SKM-1 treated with dmso at 0.1 percent for 144 hours (cell line): ENCODE data around the gene KCTD6.

Source experiments
- DNase-seq: peaks from one replicate; lab custom pipeline; 2025; ENCODE audit not compliant: unreplicated experiment; lab: John Stamatoyannopoulos, UW

The KCTD6 gene

DNA sequence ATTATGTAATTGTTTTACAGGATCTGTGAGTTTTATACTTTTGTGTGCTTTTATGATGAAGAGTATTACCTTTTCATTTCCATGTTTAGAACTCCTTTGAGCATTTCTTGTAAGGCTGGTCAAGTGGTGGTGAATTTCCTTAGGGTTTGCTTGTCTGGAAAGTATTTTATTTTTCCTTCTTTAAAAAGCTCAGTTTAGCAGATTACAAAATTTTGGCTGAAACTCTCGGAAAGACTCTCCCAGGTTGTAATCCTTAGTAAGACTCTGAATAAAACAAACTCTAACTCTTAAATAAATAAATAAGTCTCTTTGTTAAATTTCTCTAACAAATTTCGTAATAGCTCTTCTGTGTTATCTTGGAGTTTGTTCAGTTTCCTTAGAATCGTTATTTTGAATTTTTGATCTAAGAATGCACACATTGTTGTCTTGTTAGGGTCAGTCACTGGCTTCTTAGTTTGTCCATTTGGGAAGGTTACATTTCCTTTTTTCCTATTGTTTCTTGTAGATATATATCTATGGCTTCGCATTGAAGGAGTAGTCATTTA, 59.8 kb downstream of the KCTD6 start:
- DNase-seq, result no peak
